Measurements from ENCODE around the gene DEFB114.

- no peak for TF ChIP-seq POLR2A (IDR thresholded peaks at IDR 0.05)
- TF ChIP-seq CTCF (IDR thresholded peaks at IDR 0.05), result no peak
These were observed 2.9 kb upstream of the DEFB114 start for GRCh38 chr6:49966823-49967222.

Data from lower leg skin (tissue), 3 donors.